ENCODE data around the gene CNPY1.

- TF ChIP-seq CTCF (IDR thresholded peaks at IDR 0.05) (peak in 1 of 7 experiments; percentile 4), POLR2A (IDR thresholded peaks at IDR 0.05) (no peak), EP300 (IDR thresholded peaks at IDR 0.05) (no peak), POLR2AphosphoS5 (IDR thresholded peaks at IDR 0.05) (no peak)
Measured at GRCh38 chr7:155585532-155585895, 39.2 kb upstream of the CNPY1 start.

All from stomach (tissue), 4 donors.